H9 (cell line): ENCODE results near the gene PRAME. TPM values are rescaled to one million over a fixed set of nuclear protein-coding genes. Genes with fewer than 3 reads are reported as not detected.

Source experiments
- DNase-seq: peaks from one replicate; pipeline ENCODE4 v3.0.0-alpha.2; 2017
- H2AFZ ChIP-seq: one replicate; pipeline ENCODE4 v1.6.1; 2013; ENCODE audit warnings: mild to moderate bottlenecking, low read length, control low read depth, moderate library complexity
- H2AK5ac ChIP-seq: 2 replicates; pipeline ENCODE4 v1.6.1; 2013; ENCODE audit warnings: low read length, control low read depth, mixed read lengths; ENCODE audit not compliant: insufficient read length
- H2BK120ac ChIP-seq: one replicate; pipeline ENCODE4 v1.6.1; 2013; ENCODE audit warnings: low read depth, mild to moderate bottlenecking, low read length, control low read depth, inconsistent platforms; ENCODE audit not compliant: poor library complexity, severe bottlenecking
- H2BK12ac ChIP-seq: 2 replicates; pipeline ENCODE4 v1.6.1; 2013; ENCODE audit warnings: low read length, control low read depth, mixed read lengths, low read depth; ENCODE audit not compliant: insufficient read length
- H2BK15ac ChIP-seq: 2 replicates; pipeline ENCODE4 v1.6.1; 2013; ENCODE audit warnings: low read depth, low read length, control low read depth
- H2BK20ac ChIP-seq: one replicate; pipeline ENCODE4 v1.6.1; 2013; ENCODE audit warnings: low read depth, mild to moderate bottlenecking, low read length, control low read depth, inconsistent platforms; ENCODE audit not compliant: poor library complexity, severe bottlenecking
- H2BK5ac ChIP-seq: 2 replicates; pipeline ENCODE4 v1.6.1; 2013; ENCODE audit warnings: low read length, control low read depth, mixed read lengths; ENCODE audit not compliant: insufficient read length
- H3K14ac ChIP-seq: 2 replicates; pipeline ENCODE4 v1.6.1; 2013; ENCODE audit warnings: low read length, control low read depth; ENCODE audit not compliant: insufficient read depth
- H3K18ac ChIP-seq: 2 replicates; pipeline ENCODE4 v1.6.1; 2013; ENCODE audit warnings: low read depth, mild to moderate bottlenecking, mixed read lengths, low read length, control low read depth; ENCODE audit not compliant: insufficient read length
- H3K23ac ChIP-seq: 2 replicates; pipeline ENCODE4 v1.6.1; 2013; ENCODE audit warnings: low read length, control low read depth, mixed read lengths, low read depth; ENCODE audit not compliant: insufficient read length
- H3K23me2 ChIP-seq: 2 replicates; pipeline ENCODE4 v1.6.1; 2013; ENCODE audit warnings: low read depth, mild to moderate bottlenecking, mixed read lengths, low read length, control low read depth; ENCODE audit not compliant: insufficient read length, poor library complexity, severe bottlenecking
- H3K27ac ChIP-seq: 2 replicates; pipeline ENCODE4 v1.5.1; 2013; ENCODE audit warnings: low read length, control low read depth, mixed read lengths, low read depth; ENCODE audit not compliant: insufficient read length
- H3K27me3 ChIP-seq: 2 replicates; pipeline ENCODE4 v1.6.1; 2013; ENCODE audit warnings: low read length, control low read depth, inconsistent platforms; ENCODE audit not compliant: insufficient read depth
- H3K4ac ChIP-seq: 2 replicates; pipeline ENCODE4 v1.6.1; 2013; ENCODE audit warnings: low read depth, mild to moderate bottlenecking, control low read depth, inconsistent platforms, low read length, moderate library complexity
- H3K4me1 ChIP-seq: 2 replicates; pipeline ENCODE4 v1.6.1; 2013; ENCODE audit warnings: low read length, control low read depth, inconsistent platforms; ENCODE audit not compliant: insufficient read depth
- H3K4me2 ChIP-seq: 2 replicates; pipeline ENCODE4 v1.6.1; 2013; ENCODE audit warnings: low read length, control low read depth, mixed read lengths; ENCODE audit not compliant: insufficient read length, insufficient read depth
- H3K56ac ChIP-seq: 2 replicates; pipeline ENCODE4 v1.6.1; 2013; ENCODE audit warnings: low read depth, mild to moderate bottlenecking, mixed read lengths, low read length, control low read depth; ENCODE audit not compliant: insufficient read length
- H3K79me1 ChIP-seq: 2 replicates; pipeline ENCODE4 v1.6.1; 2013; ENCODE audit warnings: low read depth, mild to moderate bottlenecking, moderate library complexity, low read length, control low read depth, inconsistent platforms; ENCODE audit not compliant: insufficient read depth, poor library complexity, severe bottlenecking
- H3K79me2 ChIP-seq: 2 replicates; pipeline ENCODE4 v1.6.1; 2013; ENCODE audit warnings: low read length, control low read depth, inconsistent platforms; ENCODE audit not compliant: insufficient read depth
- H3K9ac ChIP-seq: 2 replicates; pipeline ENCODE4 v1.6.1; 2013; ENCODE audit warnings: low read length, control low read depth, mixed read lengths; ENCODE audit not compliant: insufficient read length; ENCODE audit errors: extremely low read depth
- H3K9me3 ChIP-seq: one replicate; pipeline ENCODE4 v1.6.1; 2013; ENCODE audit warnings: low read depth, low read length, inconsistent platforms; ENCODE audit not compliant: control insufficient read depth
- H3T11ph ChIP-seq: one replicate; pipeline ENCODE4 v1.6.1; 2013; ENCODE audit warnings: mild to moderate bottlenecking, low read length, control low read depth, inconsistent platforms
- H4K20me1 ChIP-seq: one replicate; pipeline ENCODE4 v1.6.1; 2013; ENCODE audit not compliant: control insufficient read depth, insufficient read length, insufficient read depth
- H4K5ac ChIP-seq: 2 replicates; pipeline ENCODE4 v1.6.1; 2013; ENCODE audit warnings: low read depth, mild to moderate bottlenecking, mixed read lengths, low read length, control low read depth; ENCODE audit not compliant: insufficient read length
- H4K8ac ChIP-seq: replicated peaks from 2 replicates; pipeline ENCODE4 v1.6.1; 2013; ENCODE audit warnings: low read length, control low read depth, mixed read lengths, low read depth; ENCODE audit not compliant: insufficient read length
- H4K91ac ChIP-seq: 2 replicates; pipeline ENCODE4 v1.6.1; 2013; ENCODE audit warnings: low read depth, mild to moderate bottlenecking, moderate library complexity, mixed read lengths, low read length, control low read depth; ENCODE audit not compliant: insufficient read length
- H3K27ac Mint-ChIP-seq, 3 experiments: 2 replicates in 2 of 3; 3 replicates in 1 of 3; pipeline ENCODE4 v1.8.0; 2020 to 2021; ENCODE audit warnings: mixed read lengths in 3 of 3, mild to moderate bottlenecking in 1 of 3, moderate library complexity in 1 of 3
- H3K27me3 Mint-ChIP-seq: 2 replicates; pipeline ENCODE4 v1.8.0; 2021; ENCODE audit warnings: low read depth, mild to moderate bottlenecking, moderate library complexity, mixed read lengths
- H3K36me3 Mint-ChIP-seq, 3 experiments: 2 replicates in 2 of 3; 3 replicates in 1 of 3; pipeline ENCODE4 v1.8.0; 2020 to 2021; ENCODE audit warnings: low read depth in 3 of 3, mixed read lengths in 3 of 3; ENCODE audit not compliant: insufficient read depth in 1 of 3
- H3K4me1 Mint-ChIP-seq, 2 experiments: 2 replicates each; pipeline ENCODE4 v1.8.0; 2020; ENCODE audit warnings: mixed read lengths in 2 of 2
- H3K4me3 Mint-ChIP-seq, 2 experiments: 2 replicates in 1 of 2; 3 replicates in 1 of 2; pipeline ENCODE4 v1.8.0; 2020 to 2021; ENCODE audit warnings: mild to moderate bottlenecking in 2 of 2, mixed read lengths in 2 of 2, moderate library complexity in 1 of 2
- H3K9me3 Mint-ChIP-seq, 2 experiments: 2 replicates in 1 of 2; 3 replicates in 1 of 2; pipeline ENCODE4 v1.8.0; 2020; ENCODE audit warnings: mild to moderate bottlenecking in 2 of 2, mixed read lengths in 2 of 2, moderate library complexity in 1 of 2
- WGBS: extraction: QIAGEN DNeasy Blood & Tissue Kit; methylation state at CpG from one replicate; pipeline ENCODE4 v1.1.7; 2013; ENCODE audit warnings: missing lambda C conversion rate, low lambda C conversion rate, mixed read lengths; ENCODE audit not compliant: insufficient read length; ENCODE audit errors: extremely low coverage; 5-methylcytosine and 5-hydroxymethylcytosine counted together
- total RNA-seq: library from RNA; stranded (reverse); gene quantifications from 2 replicates; pipeline ENCODE4 v1.2.1, GENCODE V29; 2021
- TF ChIP-seq, protein P1 (sequence below): fragments of 200-600 bp; sonication (generic); conservative IDR thresholded peaks from 3 replicates; pipeline ENCODE4 v1.8.0; 2021; ENCODE audit warnings: antibody characterized with exemption, mild to moderate bottlenecking

The PRAME gene
- total RNA-seq, 1 experiment from 2014 or later: 0.31 TPM

DNA sequence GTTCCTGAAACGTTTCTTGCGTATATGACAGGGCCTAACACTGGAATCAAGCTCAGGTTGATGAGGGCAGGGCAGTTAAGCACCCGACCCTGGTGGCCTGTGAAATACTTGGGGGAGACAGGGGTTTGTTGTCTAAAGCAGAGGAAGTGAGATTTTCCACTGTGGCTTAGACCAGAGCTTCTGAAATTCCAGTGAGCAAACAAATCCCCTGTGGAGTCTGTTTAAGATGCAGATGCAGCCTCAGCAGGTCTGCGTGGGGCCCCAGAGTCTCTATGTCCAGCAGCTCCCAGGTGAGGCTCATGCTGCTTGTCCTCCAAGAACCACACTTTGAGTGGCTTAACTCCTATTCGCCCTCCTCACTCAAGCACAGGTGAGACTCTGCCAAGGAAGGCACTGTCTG, 39.1 kb upstream of the PRAME start:
- Histone ChIP-seq H3K23me2 (no peaks in the 10 kb centered on the region), H3K4ac (no peak overlapping the region), H2BK5ac (no peak overlapping the region), H4K5ac (no peak overlapping the region), H4K91ac (no peak overlapping the region), H2BK12ac (no peak overlapping the region), H3K23ac (no peak overlapping the region), H3K18ac (no peak overlapping the region), H3K4me1 (no peaks in the 10 kb centered on the region; the same call in 1 of the 2 replicates), H2AK5ac (no peak overlapping the region), H3K14ac (no peak overlapping the region), H2AFZ (no peak overlapping the region), H2BK20ac (no peak overlapping the region), H3K79me1 (no peaks in the 10 kb centered on the region), H2BK120ac (no peak overlapping the region), H4K8ac (no peak overlapping the region), H3K27me3 (peaks cover 30% of the 10 kb centered on the region; the same call in 1 of the 2 replicates), H3K9me3 (no peaks in the 10 kb centered on the region), H4K20me1 (no peaks in the 10 kb centered on the region), H3K9ac (no peak overlapping the region), H3K79me2 (no peaks in the 10 kb centered on the region), H3K27ac (no peak overlapping the region), H3K56ac (no peak overlapping the region), H3K4me2 (no peak overlapping the region), H2BK15ac (no peak overlapping the region), H3T11ph (no peak overlapping the region)
- Mint-ChIP-seq H3K36me3 (no peaks in the 10 kb centered on the region; a peak in 2 of 7 replicates), H3K27me3 (peaks cover 100% of the 10 kb centered on the region), H3K9me3 (peaks cover 0 to 4% of the 10 kb centered on the region in 2 experiments; a peak in 3 of 5 replicates), H3K27ac (no peak overlapping the region), H3K4me3 (no peak overlapping the region), H3K4me1 (peaks cover 11 to 18% of the 10 kb centered on the region in 2 experiments)
- TF ChIP-seq, protein P1, sequence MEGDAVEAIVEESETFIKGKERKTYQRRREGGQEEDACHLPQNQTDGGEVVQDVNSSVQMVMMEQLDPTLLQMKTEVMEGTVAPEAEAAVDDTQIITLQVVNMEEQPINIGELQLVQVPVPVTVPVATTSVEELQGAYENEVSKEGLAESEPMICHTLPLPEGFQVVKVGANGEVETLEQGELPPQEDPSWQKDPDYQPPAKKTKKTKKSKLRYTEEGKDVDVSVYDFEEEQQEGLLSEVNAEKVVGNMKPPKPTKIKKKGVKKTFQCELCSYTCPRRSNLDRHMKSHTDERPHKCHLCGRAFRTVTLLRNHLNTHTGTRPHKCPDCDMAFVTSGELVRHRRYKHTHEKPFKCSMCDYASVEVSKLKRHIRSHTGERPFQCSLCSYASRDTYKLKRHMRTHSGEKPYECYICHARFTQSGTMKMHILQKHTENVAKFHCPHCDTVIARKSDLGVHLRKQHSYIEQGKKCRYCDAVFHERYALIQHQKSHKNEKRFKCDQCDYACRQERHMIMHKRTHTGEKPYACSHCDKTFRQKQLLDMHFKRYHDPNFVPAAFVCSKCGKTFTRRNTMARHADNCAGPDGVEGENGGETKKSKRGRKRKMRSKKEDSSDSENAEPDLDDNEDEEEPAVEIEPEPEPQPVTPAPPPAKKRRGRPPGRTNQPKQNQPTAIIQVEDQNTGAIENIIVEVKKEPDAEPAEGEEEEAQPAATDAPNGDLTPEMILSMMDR: no peak
- no CpG with 5 or more reads among the region's 5 CpGs for WGBS
- DNase-seq: no peak
